GM18526 (cell line): ENCODE data around the gene TTLL12.

ENCODE experiments used
- POLR2A ChIP-seq: IDR thresholded peaks from 3 replicates; pipeline ENCODE4 v1.6.1; 2011; ENCODE audit not compliant: insufficient read length; ENCODE audit errors: extremely low read depth

The TTLL12 gene

DNA sequence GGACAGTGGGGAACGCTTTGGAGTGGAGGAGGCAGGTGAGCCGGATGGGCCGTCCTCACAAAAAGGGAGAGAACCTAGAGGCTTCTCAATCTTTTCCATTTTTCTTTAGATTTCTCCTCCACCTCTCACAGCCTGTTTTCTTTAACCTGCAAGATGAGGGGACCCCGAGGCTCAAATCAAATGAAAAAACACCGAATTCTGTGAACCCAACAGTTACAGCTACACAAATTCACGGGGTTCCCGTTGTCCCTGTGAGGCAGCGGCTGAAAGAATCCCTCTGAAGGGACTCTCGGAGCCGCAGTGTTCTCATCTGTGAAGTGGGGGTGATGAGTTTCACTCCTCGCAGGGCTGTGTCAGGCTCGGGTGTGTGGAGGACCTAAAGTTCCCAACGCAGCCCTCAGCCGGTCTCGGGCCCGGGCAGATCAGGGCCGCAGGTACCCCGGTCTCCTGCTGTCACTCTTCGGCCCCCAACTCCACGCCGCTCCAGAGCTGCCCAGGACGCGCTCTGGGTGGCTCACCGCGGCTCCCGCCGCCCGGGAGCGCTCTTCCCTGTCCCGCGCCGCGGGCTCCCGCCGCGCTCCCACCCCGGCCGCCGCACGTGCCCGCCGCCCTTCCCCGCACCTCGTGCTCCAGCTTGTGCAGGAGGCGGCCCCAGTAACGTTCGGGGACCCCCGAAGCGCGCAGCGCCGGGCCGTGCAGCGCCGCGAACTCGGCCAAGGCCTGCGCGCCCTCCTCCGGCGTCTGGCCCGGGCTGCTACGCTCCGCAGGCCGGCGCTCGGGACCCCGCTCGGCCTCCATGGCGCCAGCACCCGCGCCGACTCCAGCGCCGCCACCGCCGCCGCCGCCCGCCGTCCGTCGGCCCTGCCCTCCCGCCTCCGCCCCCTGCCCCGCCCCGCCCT lies at the start of gene TTLL12:
TTLL12 (minus strand) TSS at position 863 of the 899 bp plus-strand sequence; CDS start at position 798, 65 bp downstream.
- TF ChIP-seq POLR2A = peak; percentile 70

- no peak for TF ChIP-seq POLR2A
Observed at GRCh38 chr22:43235445-43236409, 48.8 kb upstream of the TTLL12 start.

DNA sequence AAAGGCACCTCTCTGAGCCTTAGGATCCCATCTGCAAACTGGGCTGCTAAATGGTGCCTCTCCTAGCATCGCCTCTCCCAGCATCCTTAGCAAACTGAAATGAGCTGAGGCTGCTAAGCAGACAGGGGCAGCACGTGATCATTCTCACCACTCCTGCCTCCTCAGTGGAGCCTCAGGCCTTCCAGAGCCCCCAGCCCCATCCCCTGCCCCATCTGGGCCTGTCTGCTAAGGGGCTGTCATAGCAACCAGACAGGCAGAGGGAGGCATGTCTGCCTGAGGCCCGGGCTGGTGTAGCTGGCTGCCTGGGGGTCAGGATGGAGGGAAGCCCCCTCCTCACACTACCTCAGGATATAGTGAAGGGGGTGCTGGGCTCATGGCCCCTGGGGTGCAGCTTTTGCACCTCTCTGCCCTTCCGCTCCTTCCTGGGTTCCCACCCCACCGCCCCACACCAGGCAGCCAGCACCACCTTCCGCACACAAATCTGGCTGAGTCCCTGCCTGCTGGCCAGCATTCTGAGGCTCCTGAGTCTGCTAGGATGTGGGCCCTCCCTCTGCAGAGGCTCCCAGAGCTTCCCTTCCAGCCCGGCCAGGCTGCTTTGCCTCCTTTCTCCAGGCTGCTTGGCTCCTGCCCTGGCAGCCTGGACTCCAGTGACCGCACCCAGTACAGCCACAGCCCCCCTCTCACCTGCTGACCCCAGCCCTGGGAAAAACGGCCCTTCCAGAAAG lies 47.5 kb upstream of the TTLL12 start:
- no peak for TF ChIP-seq POLR2A

GRCh38 chr22:43233529-43233928 lies 46.6 kb upstream of the TTLL12 start:
- no peak for TF ChIP-seq POLR2A

DNA sequence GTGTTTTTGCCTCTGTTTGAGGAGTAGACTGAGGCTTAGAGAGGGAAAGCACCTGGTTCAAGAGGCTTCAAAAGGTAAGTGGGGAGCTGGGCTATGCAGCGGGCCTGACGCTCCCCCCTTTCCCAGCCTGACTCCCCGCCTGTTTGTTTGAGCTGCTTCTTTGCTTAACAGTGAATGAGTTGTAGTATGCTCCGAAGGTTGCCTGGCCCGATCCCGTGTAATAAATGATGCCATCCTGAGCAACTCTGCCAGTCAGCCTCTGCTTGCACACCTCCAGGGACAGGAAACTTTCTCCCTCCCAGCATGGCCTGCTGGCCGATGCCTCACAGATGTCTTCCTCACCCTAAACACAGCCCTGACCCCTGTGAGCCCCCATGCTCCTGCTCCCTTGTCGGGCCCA lies 45.5 kb upstream of the TTLL12 start:
- no peak for TF ChIP-seq POLR2A

- no peak for TF ChIP-seq POLR2A
Observed at GRCh38 chr22:43231724-43232034, 44.7 kb upstream of the TTLL12 start.

DNA sequence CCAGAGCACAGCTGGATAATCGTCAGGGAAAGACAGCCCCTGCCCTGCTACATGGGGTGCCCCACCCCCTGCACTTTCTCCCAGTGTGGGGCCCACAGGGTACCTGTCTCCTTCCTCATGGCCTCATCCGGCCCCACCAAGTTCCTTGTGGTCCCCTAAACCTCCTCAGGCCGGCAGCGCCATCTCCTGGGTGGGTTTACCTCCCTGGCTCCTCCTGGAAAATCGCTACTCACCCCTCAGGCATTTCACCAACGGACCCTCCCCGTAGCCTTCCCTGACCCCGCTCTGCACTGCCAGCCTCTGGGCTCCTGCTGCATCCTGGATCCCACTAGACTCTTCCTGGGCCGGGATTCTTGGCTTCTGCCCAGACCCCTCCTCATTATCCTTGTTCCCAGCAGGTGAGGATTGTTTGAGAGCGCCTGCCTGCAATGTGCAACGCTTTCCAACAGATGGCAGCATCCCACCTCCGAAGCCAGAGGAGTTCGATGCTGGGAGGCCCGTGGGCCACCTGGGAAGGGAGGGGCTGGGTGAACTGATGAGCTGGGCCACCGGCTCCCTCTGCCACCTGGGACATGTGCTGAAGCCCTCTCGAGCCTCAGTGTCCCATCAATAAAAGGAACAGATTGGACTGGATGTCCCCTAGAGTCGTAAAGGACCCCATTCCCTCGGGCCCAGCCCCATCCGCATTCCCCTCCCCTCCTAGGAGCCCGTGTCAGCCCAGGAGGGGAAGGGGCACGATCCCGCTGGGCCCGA lies 44.2 kb upstream of the TTLL12 start:
- no peak for TF ChIP-seq POLR2A

- TF ChIP-seq POLR2A = no peak
Observed at GRCh38 chr22:43230571-43230970, 43.6 kb upstream of the TTLL12 start.

- TF ChIP-seq POLR2A = no peak
Observed at GRCh38 chr22:43228863-43229262, 41.9 kb upstream of the TTLL12 start.

GRCh38 chr22:43228330-43228729 lies 41.4 kb upstream of the TTLL12 start:
- no peak for TF ChIP-seq POLR2A

- no peak for TF ChIP-seq POLR2A
Observed at GRCh38 chr22:43227239-43227630, 40.3 kb upstream of the TTLL12 start.

DNA sequence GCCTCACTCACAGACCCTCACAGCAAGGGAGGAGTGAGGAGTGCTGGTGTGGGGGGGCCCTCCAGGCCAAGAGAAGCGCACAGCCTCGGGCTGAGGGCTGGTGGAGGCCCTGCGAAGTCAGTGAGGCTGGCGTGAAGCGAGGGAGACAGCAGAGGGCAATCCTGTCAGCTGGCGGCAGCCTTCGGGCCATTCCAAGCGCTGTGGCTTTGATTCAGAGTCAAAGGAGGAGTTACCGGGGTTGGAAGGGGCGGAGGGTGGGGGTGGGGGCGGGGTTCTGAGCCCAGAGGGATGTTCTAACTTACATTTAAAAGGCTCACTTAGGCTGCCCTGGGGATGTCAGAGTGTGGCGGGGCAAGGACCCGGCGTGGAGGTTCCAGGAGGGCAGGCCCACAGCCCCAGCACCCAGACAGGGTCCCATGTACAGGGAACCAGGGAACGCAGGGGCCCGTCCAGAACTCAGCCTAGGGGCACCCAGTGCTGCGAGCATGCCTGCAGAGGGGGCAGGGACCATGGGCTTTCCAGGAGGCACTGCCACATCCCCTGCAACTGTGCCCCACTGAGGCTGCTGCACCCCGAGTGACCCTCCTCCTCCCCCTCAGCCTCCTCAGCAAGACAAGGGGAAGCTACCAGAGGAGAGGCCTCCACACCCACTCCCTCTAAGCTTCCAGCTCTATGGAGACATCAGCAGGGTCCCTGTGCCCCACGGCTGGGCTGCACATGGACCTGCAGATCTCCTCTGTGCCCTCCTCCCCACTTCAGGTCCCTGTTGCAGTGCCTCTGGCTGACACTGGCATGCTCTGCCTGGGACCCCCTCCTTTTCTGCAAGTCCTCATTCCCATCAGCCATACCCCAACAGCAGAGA lies 39.7 kb upstream of the TTLL12 start:
- TF ChIP-seq POLR2A = no peak

DNA sequence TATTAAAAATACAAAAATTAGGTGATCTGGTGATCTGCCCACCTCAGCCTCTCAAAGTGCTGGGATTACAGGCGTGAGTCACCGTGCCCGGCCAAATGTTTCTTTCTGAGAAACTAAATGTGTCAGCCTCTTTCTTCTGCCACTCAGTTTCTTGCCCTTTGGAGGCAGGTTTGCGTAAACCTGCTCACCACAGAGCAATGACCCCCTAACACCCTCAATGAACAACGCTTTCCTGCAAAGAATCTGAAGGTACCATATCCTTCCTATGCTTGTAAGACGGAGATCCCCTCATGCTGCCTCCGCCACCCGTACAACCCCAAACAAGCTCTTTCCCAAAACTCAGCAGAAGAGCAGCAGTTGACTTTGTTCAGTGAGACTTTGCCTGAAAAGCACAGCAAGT lies 38.7 kb upstream of the TTLL12 start:
- no peak for TF ChIP-seq POLR2A

DNA sequence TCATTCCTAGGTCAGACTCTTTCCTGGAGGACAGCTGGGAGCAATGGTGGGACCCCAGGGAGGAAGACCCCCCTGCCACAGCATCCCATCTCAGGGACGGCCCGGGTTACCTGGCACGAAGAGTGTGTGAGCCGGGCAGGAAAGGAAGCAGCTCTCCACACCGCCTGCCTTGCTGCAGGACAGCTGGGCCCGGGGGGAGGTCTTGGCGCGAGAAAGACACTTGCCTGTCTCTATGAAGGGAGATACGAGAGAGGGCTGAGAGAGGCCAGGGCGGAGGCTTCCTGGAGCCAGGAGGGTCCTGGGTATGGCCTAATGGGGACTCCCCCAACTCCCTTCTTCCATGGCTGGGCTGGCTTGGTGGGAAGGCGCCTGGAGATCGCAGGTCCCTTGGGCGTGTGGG lies 36.1 kb upstream of the TTLL12 start:
- no peak for TF ChIP-seq POLR2A
